ENCODE measurements around the gene HAUS3.

The HAUS3 gene

DNA sequence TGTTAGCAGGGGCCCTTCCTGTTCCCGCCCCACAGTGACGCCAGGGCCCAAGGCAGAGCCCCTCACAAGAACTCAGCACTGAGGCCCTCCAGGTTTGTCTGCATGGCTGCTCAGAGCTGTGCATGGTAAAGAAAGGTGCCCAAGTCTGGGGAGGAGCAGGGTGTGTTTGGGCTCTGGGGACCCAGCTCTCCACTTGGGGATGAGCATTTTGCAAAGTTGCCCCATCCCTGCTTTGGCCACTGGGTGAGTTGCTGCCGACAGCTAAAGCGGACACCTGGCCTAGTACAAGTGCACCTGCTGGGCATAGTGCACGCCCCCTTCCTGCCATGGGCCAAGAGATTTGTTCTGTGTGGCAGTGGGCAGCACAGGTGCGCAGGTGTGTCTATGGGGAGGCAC lies 22.0 kb upstream of the HAUS3 start:
- FAIRE-seq (no peak), DNase-seq (ENCODE audit: low spot score) (no peak)

DNA sequence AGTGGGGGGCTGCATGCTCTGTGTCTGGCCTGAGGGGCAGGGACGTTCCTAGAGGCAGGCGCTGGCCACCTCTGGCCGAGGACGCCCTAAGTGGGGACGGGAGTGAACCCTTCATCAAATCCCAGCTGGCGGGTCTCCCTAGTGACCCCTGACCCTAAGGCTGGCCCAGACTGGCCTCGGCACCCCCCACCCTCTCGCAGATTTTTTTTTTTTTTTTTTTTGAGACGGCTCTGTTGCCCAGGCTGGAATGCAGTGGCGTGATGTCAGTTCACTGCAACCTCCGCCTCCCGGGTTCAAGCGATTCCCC lies 21.0 kb upstream of the HAUS3 start:
- DNase-seq (ENCODE audit: low spot score) (no peak), FAIRE-seq (no peak)

GRCh38 chr4:2262145-2262943 lies 20.4 kb upstream of the HAUS3 start:
- DNase-seq (ENCODE audit: low spot score) (peak; percentile 99), FAIRE-seq (peak; percentile 58)

- FAIRE-seq, result no peak
Observed at GRCh38 chr4:2261853-2262144, 19.9 kb upstream of the HAUS3 start, which contains the start of gene MXD4. Gene MXD4, minus strand, starts transcription at chr4:2262109. Its CDS starts 129 bp downstream, at chr4:2261980.

GRCh38 chr4:2261110-2261852 lies 19.4 kb upstream of the HAUS3 start:
- no peak for DNase-seq (ENCODE audit: low spot score)
- FAIRE-seq, result no peak

More at GRCh38 chr4:2261853-2262144, 19.9 kb upstream of the HAUS3 start, which contains the start of gene MXD4:
- DNase-seq (ENCODE audit: low spot score), result no peak

- DNase-seq (ENCODE audit: low spot score), result no peak
- no peak for FAIRE-seq
Observed at GRCh38 chr4:2260344-2261109, 18.6 kb upstream of the HAUS3 start.

DNA sequence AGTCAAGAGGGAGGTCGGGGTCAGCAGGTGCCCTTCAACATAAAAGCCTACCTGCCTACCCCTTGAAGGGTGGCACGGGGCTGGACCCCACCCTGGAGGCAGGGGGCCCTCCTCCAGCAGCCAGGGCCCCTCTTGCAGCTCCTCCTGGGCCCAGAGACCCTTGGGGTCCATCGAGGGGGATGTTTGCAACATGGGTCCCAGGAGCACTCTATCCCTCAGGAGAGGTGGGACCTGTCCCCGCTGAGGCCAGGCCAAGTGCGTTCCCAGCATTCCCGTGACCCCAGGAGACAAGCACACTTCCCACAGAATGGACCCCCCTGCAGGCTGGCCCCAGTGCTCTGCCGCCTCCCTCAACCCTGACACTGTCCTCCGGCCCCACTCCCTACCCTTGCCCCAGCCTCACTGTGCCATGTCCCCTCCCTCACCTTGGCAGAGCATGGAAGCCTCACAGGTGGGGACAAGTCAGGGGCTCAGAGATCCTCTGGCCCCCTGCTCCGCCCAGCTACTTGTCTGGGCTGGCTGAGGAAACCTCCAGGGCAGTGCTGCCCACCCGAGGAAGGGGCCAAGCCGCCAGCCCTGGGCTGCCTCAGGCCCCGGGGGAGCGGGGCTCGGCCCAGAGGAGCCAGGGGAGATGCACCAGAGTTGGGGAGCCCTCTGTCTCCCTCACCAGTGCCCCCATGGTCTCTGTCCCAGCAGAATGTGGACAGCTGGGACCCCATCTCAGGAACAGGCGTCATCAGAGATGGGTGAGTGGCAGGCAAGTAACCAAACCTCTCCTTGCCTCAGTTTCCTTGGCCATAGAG lies 17.8 kb upstream of the HAUS3 start:
- FAIRE-seq (no peak), DNase-seq (ENCODE audit: low spot score) (no peak)

- no peak for FAIRE-seq
- DNase-seq (ENCODE audit: low spot score), result no peak
Observed at GRCh38 chr4:2259036-2259540, 17.2 kb upstream of the HAUS3 start.

DNA sequence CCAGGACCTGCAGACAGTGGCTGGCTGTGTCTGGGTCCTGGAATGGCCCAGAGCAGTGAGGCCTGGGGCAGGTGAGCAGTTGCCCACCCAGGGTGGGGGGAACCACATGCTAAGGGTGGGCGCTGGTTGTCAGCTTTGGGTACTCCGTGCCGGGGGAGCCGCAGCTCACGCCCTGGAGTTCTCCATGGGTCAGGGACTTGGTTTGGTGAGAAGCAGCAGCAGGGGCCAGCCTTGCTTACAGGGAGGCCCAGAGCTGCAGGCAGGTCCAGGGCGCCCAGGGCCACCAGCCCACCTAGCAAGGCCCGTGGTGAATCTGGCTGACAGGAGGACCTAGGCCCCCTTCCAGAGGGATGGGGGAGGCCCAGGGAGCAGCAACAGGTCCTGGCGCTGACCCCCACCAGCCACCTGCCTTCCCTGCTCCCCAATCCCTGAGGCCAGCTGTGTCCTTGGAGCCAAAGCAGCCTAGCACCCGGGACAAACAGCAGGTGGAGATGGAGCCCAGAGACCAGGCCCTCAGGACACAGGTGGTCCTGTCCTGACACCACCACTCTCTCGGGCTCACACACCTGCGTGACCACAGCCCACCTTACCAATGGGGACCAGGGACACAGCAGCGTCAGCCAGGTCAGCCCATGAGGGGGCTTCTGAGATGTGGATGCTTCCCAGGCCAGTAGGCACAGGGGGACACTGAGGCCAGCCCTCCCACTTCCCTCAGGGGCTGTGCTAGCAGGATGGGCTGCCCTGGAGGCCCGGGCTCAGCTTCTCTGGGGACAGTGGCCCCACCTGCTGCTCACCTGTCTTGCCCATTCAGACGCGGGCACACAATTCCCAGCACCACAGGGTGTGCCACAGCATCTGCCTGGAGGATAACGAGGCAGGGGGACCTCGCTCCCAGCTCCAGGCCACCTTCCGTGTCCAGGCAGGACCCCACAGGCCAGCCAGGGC lies 16.4 kb upstream of the HAUS3 start:
- no peak for DNase-seq (ENCODE audit: low spot score)
- no peak for FAIRE-seq

- FAIRE-seq, result no peak
Observed at GRCh38 chr4:2257361-2258081, 15.6 kb upstream of the HAUS3 start.

DNA sequence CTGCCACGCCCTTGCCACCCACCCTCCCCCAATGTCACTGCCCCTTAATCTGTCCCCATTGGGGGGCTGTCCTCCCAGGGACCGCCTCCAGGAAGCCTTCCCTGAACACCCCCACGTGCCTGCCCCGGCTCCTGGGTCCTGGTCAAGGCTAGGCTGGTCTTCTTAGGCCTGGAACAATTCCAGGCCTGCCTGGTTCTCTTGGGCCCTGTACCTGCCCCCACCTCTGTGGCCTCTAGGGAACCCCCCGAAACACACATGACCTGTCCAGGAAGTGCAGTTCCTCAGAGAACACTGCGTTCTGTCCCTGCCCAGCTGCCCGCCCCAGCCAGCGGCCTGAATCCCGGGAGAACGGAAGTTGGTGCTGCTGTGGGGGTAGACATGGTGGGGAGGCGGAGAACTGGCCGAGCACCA lies 14.9 kb upstream of the HAUS3 start:
- DNase-seq (ENCODE audit: low spot score) (no peak), FAIRE-seq (no peak)

More at GRCh38 chr4:2257361-2258081, 15.6 kb upstream of the HAUS3 start:
- no peak for DNase-seq (ENCODE audit: low spot score)

- DNase-seq (ENCODE audit: low spot score), result no peak
- FAIRE-seq, result no peak
Observed at GRCh38 chr4:2256156-2256731, 14.3 kb upstream of the HAUS3 start.

GRCh38 chr4:2255501-2256155 lies 13.7 kb upstream of the HAUS3 start:
- no peak for FAIRE-seq
- DNase-seq (ENCODE audit: low spot score), result no peak

DNA sequence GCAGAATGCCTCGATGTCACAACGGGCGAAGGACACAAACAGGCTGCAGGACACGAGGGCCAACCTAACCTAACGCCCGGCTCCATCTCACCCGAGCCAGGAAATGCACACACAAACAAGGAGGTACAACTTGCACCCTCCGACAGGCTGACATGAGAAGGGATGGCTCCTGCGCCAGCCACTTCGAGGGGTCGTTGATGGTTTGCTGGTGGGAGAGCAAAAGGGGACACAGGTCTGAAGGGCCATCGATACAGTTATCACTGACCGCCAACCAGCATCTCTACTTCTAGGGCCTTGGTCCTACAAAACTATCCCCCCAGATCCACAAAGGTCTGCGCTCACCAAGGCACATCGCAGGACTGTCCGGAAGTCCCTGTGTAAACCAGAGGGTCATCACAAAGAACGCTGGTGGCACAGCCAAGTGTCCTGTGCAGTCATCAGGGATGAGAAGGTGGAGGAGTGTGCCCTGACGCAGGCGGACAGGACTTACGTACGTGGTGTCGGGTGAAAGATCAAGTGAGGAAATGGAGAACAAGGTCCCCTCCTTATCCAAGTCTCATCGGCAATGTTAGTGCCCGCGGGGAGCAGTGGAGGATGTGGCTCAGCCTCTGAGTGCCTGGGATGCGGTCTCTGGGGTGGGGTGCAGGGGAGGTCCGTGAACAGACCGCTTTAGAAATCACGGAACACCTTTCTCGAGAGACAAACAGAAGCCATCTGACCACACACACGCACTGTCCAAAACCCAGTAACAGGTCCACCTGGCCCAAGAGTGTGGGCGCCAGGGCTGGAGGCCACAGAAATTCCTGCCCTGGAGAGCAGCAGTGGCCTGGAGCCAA lies 13.0 kb upstream of the HAUS3 start:
- no peak for FAIRE-seq
- DNase-seq (ENCODE audit: low spot score), result no peak

DNA sequence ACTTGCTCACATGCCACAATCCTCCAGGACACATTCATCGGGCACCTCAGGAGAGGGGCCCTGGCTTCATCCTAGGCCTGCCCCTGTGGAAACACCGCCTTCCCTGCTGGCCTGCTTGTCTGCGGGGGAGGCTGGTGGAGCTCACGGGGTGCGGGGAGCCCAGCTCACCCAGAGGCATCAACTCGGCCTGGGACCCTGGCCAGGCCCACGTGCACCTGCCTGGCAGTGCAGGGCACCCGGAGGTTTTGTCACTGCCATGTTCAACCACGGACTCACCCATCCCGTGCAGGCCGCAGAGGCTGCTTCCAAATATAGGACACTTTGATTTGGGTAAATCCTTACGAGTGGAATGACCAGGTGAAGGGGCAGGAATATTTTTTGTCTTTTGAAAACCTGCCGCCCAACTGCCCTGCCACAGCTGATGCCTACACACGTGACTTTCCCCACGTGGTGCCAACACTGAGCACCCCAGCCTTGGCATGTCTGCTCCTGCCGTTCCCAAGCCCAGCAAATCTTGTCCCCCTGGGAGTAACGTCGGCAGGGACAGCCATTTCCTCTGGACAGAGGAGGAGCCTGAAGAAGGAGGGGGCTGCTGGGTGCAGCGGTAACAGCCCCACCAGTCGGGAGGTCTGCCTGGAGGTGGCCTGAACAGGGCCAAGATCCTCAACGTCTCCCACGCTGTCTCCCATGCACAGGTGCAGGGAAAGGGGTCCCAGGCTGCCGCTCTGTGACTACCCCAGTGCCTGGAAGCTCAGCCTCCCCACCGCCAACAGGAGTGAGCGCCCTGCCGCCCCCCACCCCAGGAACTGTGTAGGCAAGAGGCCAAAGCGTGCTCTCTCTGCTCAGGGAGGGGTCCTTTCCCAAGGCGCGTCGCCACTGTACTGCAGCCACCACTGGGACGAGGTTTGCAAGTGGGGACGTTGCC lies 11.5 kb upstream of the HAUS3 start:
- no peak for FAIRE-seq
- DNase-seq (ENCODE audit: low spot score), result no peak

GRCh38 chr4:2252530-2253091 lies 10.7 kb upstream of the HAUS3 start:
- no peak for DNase-seq (ENCODE audit: low spot score)
- no peak for FAIRE-seq
